ENCODE measurements around the gene KIF22.

KIF22 gene

DNA sequence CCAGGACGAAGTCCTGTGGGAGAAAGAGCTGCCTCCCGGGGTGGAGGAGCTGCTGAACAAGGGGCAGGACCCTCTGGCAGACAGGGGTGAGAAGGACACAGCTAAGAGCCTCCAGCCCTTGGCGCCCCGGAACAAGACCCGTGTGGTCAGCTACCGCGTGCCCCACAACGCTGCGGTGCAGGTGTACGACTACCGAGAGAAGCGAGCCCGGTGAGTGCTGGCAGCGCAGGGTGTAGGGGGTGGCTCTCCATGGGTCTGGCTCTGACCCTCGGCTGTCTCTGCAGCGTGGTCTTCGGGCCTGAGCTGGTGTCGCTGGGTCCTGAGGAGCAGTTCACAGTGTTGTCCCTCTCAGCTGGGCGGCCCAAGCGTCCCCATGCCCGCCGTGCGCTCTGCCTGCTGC, 51.1 kb downstream of the KIF22 start:
- H3K4me3 ChIP-seq (ENCODE audit: low read depth, low read length): no peak overlapping the region
- H3K27ac ChIP-seq: no peak overlapping the region
- H3K36me3 ChIP-seq (replicated peaks): peaks cover 86% of the 10 kb centered on the region
- DNase-seq: no peak
- no peaks in the 10 kb centered on the region for H3K27me3 ChIP-seq (replicated peaks)
- TF ChIP-seq, protein P1, sequence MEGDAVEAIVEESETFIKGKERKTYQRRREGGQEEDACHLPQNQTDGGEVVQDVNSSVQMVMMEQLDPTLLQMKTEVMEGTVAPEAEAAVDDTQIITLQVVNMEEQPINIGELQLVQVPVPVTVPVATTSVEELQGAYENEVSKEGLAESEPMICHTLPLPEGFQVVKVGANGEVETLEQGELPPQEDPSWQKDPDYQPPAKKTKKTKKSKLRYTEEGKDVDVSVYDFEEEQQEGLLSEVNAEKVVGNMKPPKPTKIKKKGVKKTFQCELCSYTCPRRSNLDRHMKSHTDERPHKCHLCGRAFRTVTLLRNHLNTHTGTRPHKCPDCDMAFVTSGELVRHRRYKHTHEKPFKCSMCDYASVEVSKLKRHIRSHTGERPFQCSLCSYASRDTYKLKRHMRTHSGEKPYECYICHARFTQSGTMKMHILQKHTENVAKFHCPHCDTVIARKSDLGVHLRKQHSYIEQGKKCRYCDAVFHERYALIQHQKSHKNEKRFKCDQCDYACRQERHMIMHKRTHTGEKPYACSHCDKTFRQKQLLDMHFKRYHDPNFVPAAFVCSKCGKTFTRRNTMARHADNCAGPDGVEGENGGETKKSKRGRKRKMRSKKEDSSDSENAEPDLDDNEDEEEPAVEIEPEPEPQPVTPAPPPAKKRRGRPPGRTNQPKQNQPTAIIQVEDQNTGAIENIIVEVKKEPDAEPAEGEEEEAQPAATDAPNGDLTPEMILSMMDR (IDR thresholded peaks at IDR 0.05; ENCODE audit: low read depth, low read length, missing control alignments): no peak
- in situ Hi-C loops (cut with HindIII; ENCODE audit: low pct_ligation_motif_present, low sequenced_read_pairs): no loop called here

DNA sequence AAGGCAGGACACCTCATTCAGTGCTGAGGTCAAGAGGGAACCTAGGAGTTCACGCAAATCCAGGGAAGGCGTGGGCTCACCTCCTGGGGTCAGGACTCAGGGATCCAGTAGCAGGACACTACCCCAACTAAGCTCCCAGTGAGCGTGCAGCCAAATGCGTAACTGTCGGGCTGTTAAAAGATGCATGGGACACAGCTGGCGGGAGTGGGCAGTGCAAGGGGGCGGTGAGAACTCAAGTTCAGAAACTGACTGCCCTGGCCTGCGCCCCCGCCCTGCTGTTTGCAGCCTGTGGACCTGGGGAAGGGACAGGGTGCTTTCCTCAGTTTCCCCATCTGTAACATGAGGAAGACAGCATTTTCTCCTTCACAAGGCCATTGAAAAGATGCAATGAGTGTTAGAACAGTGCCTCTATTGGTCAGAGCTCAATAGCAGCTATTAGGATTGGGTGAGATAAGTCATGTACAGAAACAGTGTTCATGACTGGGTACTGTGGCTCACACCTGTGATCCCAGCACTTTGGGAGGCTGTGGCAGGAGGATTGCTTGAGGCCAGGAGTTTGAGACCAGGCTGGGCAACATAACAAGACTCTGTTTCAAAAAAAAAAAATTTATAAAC, 52.3 kb downstream of the KIF22 start:
- Histone ChIP-seq H3K27ac (no peak overlapping the region), H3K4me3 (ENCODE audit: low read depth, low read length) (no peak overlapping the region), H3K36me3 (replicated peaks) (peaks cover 86% of the 10 kb centered on the region), H3K27me3 (replicated peaks) (no peaks in the 10 kb centered on the region)
- in situ Hi-C loops (cut with HindIII; ENCODE audit: low pct_ligation_motif_present, low sequenced_read_pairs): no loop called here
- DNase-seq: no peak
- TF ChIP-seq, protein P1 (IDR thresholded peaks at IDR 0.05; ENCODE audit: low read depth, low read length, missing control alignments): peak; percentile 9

DNA sequence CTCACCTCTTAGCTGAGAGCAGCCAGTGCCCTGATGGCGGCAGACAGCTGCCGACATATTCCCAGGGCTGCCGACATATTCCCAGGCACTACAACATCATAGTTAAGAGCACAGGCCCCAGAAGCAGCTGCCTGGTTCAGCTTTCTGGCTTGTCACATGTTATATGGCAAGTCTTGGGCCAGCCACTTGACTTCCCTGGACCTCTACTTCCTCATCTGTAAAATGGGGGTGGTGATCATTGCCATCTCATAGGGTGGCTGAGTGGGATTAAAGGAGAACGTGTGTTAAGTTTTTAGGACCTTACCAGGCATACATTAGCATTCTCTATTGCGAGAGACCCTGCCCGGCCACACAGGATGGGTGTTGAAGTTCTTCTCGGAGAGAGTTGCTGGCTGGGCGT, 53.4 kb downstream of the KIF22 start:
- H3K27me3 ChIP-seq (replicated peaks): no peaks in the 10 kb centered on the region
- in situ Hi-C loops (cut with HindIII; ENCODE audit: low pct_ligation_motif_present, low sequenced_read_pairs): no loop called here
- no peak for DNase-seq
- no peak overlapping the region for H3K27ac ChIP-seq
- TF ChIP-seq, protein P1 (IDR thresholded peaks at IDR 0.05; ENCODE audit: low read depth, low read length, missing control alignments): no peak
- H3K36me3 ChIP-seq (replicated peaks): peaks cover 86% of the 10 kb centered on the region
- H3K4me3 ChIP-seq (ENCODE audit: low read depth, low read length): no peak overlapping the region

DNA sequence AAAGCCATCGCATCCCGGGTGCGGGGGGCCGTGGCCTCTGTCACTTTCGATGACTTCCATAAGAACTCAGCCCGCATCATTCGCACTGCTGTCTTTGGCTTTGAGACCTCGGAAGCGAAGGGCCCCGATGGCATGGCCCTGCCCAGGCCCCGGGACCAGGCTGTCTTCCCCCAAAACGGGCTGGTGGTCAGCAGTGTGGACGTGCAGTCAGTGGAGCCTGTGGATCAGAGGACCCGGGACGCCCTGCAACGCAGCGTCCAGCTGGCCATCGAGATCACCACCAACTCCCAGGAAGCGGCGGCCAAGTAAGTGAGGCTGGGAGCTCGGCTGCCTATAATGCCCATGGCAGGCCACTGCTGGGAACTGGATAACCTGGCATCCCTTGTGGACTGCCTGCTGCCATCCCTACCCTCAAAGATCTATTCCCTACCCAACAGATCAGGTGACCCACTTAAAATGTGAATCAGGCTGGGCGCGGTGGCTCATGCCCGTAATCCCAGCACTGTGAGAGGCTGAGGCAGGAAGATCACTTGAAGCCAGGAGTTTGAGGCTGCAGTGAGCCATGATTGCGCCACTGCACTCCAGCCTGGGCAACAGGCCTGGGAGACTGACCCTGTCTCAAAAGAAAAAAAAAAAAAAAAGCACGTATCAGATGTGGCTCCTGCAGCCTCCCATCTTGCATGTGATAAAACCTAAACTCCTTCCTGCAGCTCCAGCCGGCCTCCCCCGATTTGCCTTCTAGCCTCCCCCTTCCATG, 54.2 kb downstream of the KIF22 start:
- Histone ChIP-seq H3K27me3 (replicated peaks) (no peaks in the 10 kb centered on the region), H3K27ac (no peak overlapping the region), H3K36me3 (replicated peaks) (peaks cover 81% of the 10 kb centered on the region), H3K4me3 (ENCODE audit: low read depth, low read length) (no peak overlapping the region)
- in situ Hi-C loops (cut with HindIII; ENCODE audit: low pct_ligation_motif_present, low sequenced_read_pairs): no loop called here
- TF ChIP-seq, protein P1 (IDR thresholded peaks at IDR 0.05; ENCODE audit: low read depth, low read length, missing control alignments): no peak
- no peak for DNase-seq

DNA sequence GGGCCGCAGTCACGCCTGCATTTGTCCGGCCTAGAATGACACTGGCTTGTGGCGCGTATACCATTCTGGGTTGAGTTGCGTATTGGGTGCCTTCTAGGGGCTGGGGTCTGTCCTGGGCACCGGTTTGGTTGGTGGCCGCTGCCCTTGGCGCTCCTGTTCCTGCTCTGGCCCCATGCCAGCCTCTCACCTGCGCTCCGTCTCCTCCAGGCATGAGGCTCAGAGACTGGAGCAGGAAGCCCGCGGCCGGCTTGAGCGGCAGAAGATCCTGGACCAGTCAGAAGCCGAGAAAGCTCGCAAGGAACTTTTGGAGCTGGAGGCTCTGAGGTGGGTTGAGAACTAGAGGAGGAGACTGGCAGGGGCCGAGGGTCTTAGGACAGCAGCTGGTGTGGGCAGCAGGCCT, 55.1 kb downstream of the KIF22 start:
- H3K4me3 ChIP-seq (ENCODE audit: low read depth, low read length): no peak overlapping the region
- H3K36me3 ChIP-seq (replicated peaks): peaks cover 81% of the 10 kb centered on the region
- TF ChIP-seq, protein P1 (IDR thresholded peaks at IDR 0.05; ENCODE audit: low read depth, low read length, missing control alignments): no peak

More for the DNA sequence above, 55.1 kb downstream of the KIF22 start:
- H3K27me3 ChIP-seq (replicated peaks): no peaks in the 10 kb centered on the region
- H3K27ac ChIP-seq: no peak overlapping the region
- no peak for DNase-seq
- in situ Hi-C loops (cut with HindIII; ENCODE audit: low pct_ligation_motif_present, low sequenced_read_pairs): no loop called here

Measured in brain microvascular endothelial cell (primary cell).